K562 (cell line): ENCODE data around the gene KDM5A. TPM values are rescaled to one million over a fixed set of nuclear protein-coding genes. Genes with fewer than 3 reads are reported as not detected.

ENCODE experiments used
- ATAC-seq: fragments of 200-7000 bp; cut with Tn5 transposase; 3 replicates; pipeline ENCODE4 v1.9.1; 2020; ENCODE audit warnings: moderate library complexity
- BruUV-seq: library from RNA; stranded (reverse); fragments of 400-500 nt; replicated peaks from 2 replicates; lab custom pipeline; 2021; lab: Mats Ljungman, UMichigan
- CTCF ChIA-PET: fragments of 300-600 bp; formaldehyde crosslinking; extraction: SDS; loops from one replicate; lab custom pipeline; 2021; ENCODE audit warnings: low intra/inter-chr PET ratio; lab: Yijun Ruan, JAX
- POLR2A ChIA-PET: fragments of 300-600, 350-650 bp; sonication (Branson Sonifier 250); formaldehyde crosslinking; extraction: SDS; loops from one replicate; lab custom pipeline; 2021; ENCODE audit warnings: antibody characterized with exemption, inconsistent platforms; lab: Yijun Ruan, JAX
- DNase-seq, 4 experiments: peaks; one replicate each; pipeline versions ENCODE4 v3.0.0 to v3.0.0-alpha.2; 2011 to 2018; ENCODE audit warnings: low spot score in 3 of 4, mixed read lengths in 3 of 4; ENCODE audit errors: extremely low read depth in 1 of 4
- FAIRE-seq: peaks from 2 replicates; lab custom pipeline; 2011; peaks lifted over from hg19 to GRCh38; lab: Jason Lieb, UNC
- H2AFZ ChIP-seq: 2 replicates; pipeline ENCODE4 v1.6.0; 2011; ENCODE audit warnings: low read depth, low read length, control low read depth, inconsistent platforms
- H3K27ac ChIP-seq: fragments of 200-600 bp; 3 replicates; pipeline ENCODE4 v1.8.0; 2011; ENCODE audit warnings: low read depth, mild to moderate bottlenecking, control low read depth, inconsistent platforms, low read length, moderate library complexity, mixed read lengths; ENCODE audit errors: extremely low read depth
- H3K27me3 ChIP-seq, 2 experiments: fragments of 300-600 bp in 1 of 2; 2 replicates in 1 of 2; 3 replicates in 1 of 2; pipeline versions ENCODE4 v1.6.0 to v1.8.0; 2011; ENCODE audit warnings: inconsistent platforms in 2 of 2, low read length in 2 of 2, mild to moderate bottlenecking in 1 of 2, mixed read lengths in 1 of 2, moderate library complexity in 1 of 2; ENCODE audit not compliant: control insufficient read depth in 2 of 2, insufficient read depth in 2 of 2
- H3K36me3 ChIP-seq: fragments of 300-600 bp; 3 replicates; pipeline ENCODE4 v1.8.0; 2011; ENCODE audit warnings: mild to moderate bottlenecking, low read length, inconsistent platforms; ENCODE audit not compliant: control insufficient read depth, insufficient read depth
- H3K4me1 ChIP-seq, 2 experiments: fragments of 200-600 bp in 1 of 2; replicated peaks in 1 of 2; 2 replicates in 1 of 2; 3 replicates in 1 of 2; pipeline versions ENCODE4 v1.5.1 to v1.8.0; 2011; ENCODE audit warnings: inconsistent platforms in 2 of 2, low read length in 2 of 2, mild to moderate bottlenecking in 1 of 2, mixed read lengths in 1 of 2, moderate library complexity in 1 of 2; ENCODE audit not compliant: control insufficient read depth in 2 of 2, insufficient read depth in 2 of 2
- H3K4me2 ChIP-seq: 2 replicates; pipeline ENCODE4 v1.6.1; 2011; ENCODE audit warnings: low read length, control low read depth, inconsistent platforms, mixed read lengths; ENCODE audit not compliant: insufficient read depth
- H3K4me3 ChIP-seq: fragments of 200-600 bp; sonication (generic), shearing (Covaris generic); 2 replicates; pipeline ENCODE4 v1.5.1; 2016; ENCODE audit warnings: control low read depth, inconsistent platforms
- H3K79me2 ChIP-seq: fragments of 200-600 bp; 3 replicates; pipeline ENCODE4 v1.8.0; 2011; ENCODE audit warnings: low read length, inconsistent platforms; ENCODE audit not compliant: control insufficient read depth, insufficient read depth
- H3K9ac ChIP-seq, 2 experiments: 2 replicates each; pipeline versions ENCODE4 v1.6.0 to v1.6.1; 2011; ENCODE audit warnings: low read depth in 2 of 2, low read length in 2 of 2, control low read depth in 1 of 2, inconsistent platforms in 1 of 2, mild to moderate bottlenecking in 1 of 2, mixed read lengths in 1 of 2; ENCODE audit not compliant: insufficient read depth in 1 of 2
- H3K9me1 ChIP-seq: one replicate; pipeline ENCODE4 v1.6.0; 2011; ENCODE audit warnings: inconsistent platforms, mild to moderate bottlenecking, low read length, moderate library complexity; ENCODE audit not compliant: control insufficient read depth, insufficient read depth
- H3K9me3 ChIP-seq: replicated peaks from 2 replicates; pipeline ENCODE4 v1.5.1; 2011; ENCODE audit warnings: low read depth, low read length, inconsistent platforms; ENCODE audit not compliant: control insufficient read depth, insufficient read depth
- H4K20me1 ChIP-seq: replicated peaks from 2 replicates; pipeline ENCODE4 v1.6.1; 2011; ENCODE audit warnings: low read length, inconsistent platforms, mixed read lengths; ENCODE audit not compliant: control insufficient read depth, insufficient read depth
- CEBPB ChIP-seq: fragments of 450-650 bp; IDR thresholded peaks from 2 replicates; pipeline ENCODE4 v1.6.1; 2016; ENCODE audit warnings: missing genetic modification characterization, missing compliant biosample characterization
- CEBPG ChIP-seq, 3 experiments: fragments of 200-800 bp in 1 of 3; sonication (Bioruptor generic) in 1 of 3; sonication (generic) in 1 of 3; formaldehyde crosslinking in 1 of 3; IDR thresholded peaks in 2 of 3; conservative IDR thresholded peaks in 1 of 3; 2 replicates each; pipeline versions ENCODE4 v1.6.1 to v1.8.0; 2016 to 2022; ENCODE audit warnings: missing compliant biosample characterization in 2 of 3, missing genetic modification characterization in 2 of 3, mild to moderate bottlenecking in 1 of 3, missing genetic modification reagents in 1 of 3
- ZNF766 ChIP-seq: fragments of 200-800 bp; sonication (Bioruptor generic); conservative IDR thresholded peaks from 2 replicates; pipeline ENCODE4 v1.6.1; 2016; ENCODE audit warnings: missing genetic modification characterization, missing compliant biosample characterization
- WGBS: fragments of 100-300 bp; shearing (Covaris generic); methylation state at CpG from one replicate; pipeline ENCODE4 v1.1.6; 2016; ENCODE audit warnings: low coverage, mixed read lengths; ENCODE audit not compliant: insufficient coverage; ENCODE audit errors: missing lambda C conversion rate; 5-methylcytosine and 5-hydroxymethylcytosine counted together
- in situ Hi-C: fragments of 300-500 bp; cut with MboI; formaldehyde crosslinking; loops from 4 replicates; pipeline ENCODE4 v1.15.0; 2018; ENCODE audit warnings: inconsistent platforms, mixed read lengths
- intact Hi-C: fragments of 100-400 bp; cut with micrococcal nuclease; formaldehyde crosslinking; loops from 2 replicates; pipeline ENCODE4 v1.14.2; 2022
- polyA plus RNA-seq, 8 experiments: library from polyadenylated mRNA; depleted of rRNA in 4 of 8; stranded (reverse) in 5 of 8; unstranded in 3 of 8; fragments of >200 nt; fragmentation: Nextera tagmentation in 2 of 8; fragmentation: Illumina TruSeq in 1 of 8; extraction: Ambion mirVana in 2 of 8; extraction: Trizol in 1 of 8; gene quantifications; 2 replicates each; pipeline versions ENCODE4 v1.2.1 to v1.2.3, GENCODE V29; 2011 to 2014; ENCODE audit warnings: inconsistent platforms in 1 of 8, missing spikeins in 1 of 8
- total RNA-seq, 7 experiments: library from RNA; depleted of rRNA in 6 of 7; stranded (reverse); fragments of >200 nt in 6 of 7; fragmentation: Illumina TruSeq in 2 of 7; extraction: Trizol in 2 of 7; gene quantifications; 2 replicates each; pipeline versions ENCODE4 v1.2.1 to v1.2.3, GENCODE V29; 2011 to 2021; ENCODE audit warnings: low replicate concordance in 1 of 7
- TF ChIP-seq, protein P1 (sequence below): fragments of 450-650 bp; conservative IDR thresholded peaks from 2 replicates; pipeline ENCODE4 v1.6.1; 2016; ENCODE audit warnings: missing genetic modification characterization, low read depth, mild to moderate bottlenecking, missing compliant biosample characterization, moderate library complexity
- TF ChIP-seq, protein P2 (sequence below), 2 experiments: fragments of 200-800 bp in 1 of 2; sonication (Bioruptor generic) in 1 of 2; sonication (generic) in 1 of 2; formaldehyde crosslinking in 1 of 2; IDR thresholded peaks in 1 of 2; conservative IDR thresholded peaks in 1 of 2; 2 replicates each; pipeline versions ENCODE4 v1.5.0 to v1.6.1; 2016 to 2020; ENCODE audit warnings: missing compliant biosample characterization in 1 of 2, missing genetic modification characterization in 1 of 2, missing genetic modification reagents in 1 of 2

Gene KDM5A
- total and polyA plus RNA-seq, 9 of the 15 experiments (the other 6 are each of a cell fraction or from before 2014, with no cell fraction given) = 5.5 to 35.1 (median 13.1) TPM

DNA sequence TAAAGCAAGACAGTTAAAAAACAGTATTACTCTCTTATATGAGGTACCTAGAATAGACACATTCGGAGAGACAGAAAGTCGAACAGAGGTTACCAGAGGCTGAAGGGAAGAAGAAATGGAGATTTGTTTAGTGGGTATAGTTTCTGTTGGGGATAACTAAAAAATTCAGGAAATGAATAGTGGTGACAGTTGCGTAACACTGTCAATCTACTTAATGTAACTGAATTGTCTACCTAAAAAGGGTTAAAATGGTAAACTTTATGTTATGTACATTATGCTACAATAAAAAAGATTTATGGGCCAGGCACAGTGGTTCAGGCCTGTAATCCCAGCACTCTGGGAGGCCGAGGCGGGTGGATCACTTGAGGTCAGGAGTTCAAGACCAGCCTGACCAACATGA, 95.9 kb downstream of the KDM5A start:
- H3K4me3 ChIP-seq = no peak overlapping the region
- TF ChIP-seq ZNF766 (CRISPR knock-in tag) (no peak), CEBPG (CRISPR knock-in tag; IDR thresholded peaks at IDR 0.05) (no peak), CEBPG (tag; conservative IDR thresholded peaks at IDR 0.05 in 1 of 2, IDR thresholded peaks at IDR 0.05 in 1 of 2) (peak in 1 of 2 experiments; percentile 42; a peak in 1 of 4 replicates), CEBPB (tag) (peak; percentile 65)
- TF ChIP-seq, protein P1, sequence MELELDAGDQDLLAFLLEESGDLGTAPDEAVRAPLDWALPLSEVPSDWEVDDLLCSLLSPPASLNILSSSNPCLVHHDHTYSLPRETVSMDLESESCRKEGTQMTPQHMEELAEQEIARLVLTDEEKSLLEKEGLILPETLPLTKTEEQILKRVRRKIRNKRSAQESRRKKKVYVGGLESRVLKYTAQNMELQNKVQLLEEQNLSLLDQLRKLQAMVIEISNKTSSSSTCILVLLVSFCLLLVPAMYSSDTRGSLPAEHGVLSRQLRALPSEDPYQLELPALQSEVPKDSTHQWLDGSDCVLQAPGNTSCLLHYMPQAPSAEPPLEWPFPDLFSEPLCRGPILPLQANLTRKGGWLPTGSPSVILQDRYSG (tag) = no peak
- TF ChIP-seq, protein P2, sequence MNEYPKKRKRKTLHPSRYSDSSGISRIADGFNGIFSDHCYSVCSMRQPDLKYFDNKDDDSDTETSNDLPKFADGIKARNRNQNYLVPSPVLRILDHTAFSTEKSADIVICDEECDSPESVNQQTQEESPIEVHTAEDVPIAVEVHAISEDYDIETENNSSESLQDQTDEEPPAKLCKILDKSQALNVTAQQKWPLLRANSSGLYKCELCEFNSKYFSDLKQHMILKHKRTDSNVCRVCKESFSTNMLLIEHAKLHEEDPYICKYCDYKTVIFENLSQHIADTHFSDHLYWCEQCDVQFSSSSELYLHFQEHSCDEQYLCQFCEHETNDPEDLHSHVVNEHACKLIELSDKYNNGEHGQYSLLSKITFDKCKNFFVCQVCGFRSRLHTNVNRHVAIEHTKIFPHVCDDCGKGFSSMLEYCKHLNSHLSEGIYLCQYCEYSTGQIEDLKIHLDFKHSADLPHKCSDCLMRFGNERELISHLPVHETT (CRISPR knock-in tag; conservative IDR thresholded peaks at IDR 0.05 in 1 of 2, IDR thresholded peaks at IDR 0.05 in 1 of 2) = no peak
- TF ChIP-seq, all 486 proteins: peak for 2
- Histone ChIP-seq H3K27me3 (no peaks in the 10 kb centered on the region), H3K9ac (no peak overlapping the region), H3K9me1 (no peaks in the 10 kb centered on the region), H2AFZ (no peak overlapping the region), H3K9me3 (no peaks in the 10 kb centered on the region), H3K4me2 (no peak overlapping the region), H3K4me1 (no peaks in the 10 kb centered on the region), H3K36me3 (peaks cover 42% of the 10 kb centered on the region; the same call in 2 of the 3 replicates), H4K20me1 (no peaks in the 10 kb centered on the region), H3K27ac (no peak overlapping the region), H3K79me2 (no peaks in the 10 kb centered on the region)
- ATAC-seq (no peak), FAIRE-seq (no peak), DNase-seq (no peak)
- intact Hi-C loops = no loop called here
- in situ Hi-C loops = no loop called here
- POLR2A ChIA-PET = no interaction called here
- CTCF ChIA-PET = no interaction called here
- 97% methylated on average over 5 of the region's 5 CpGs for WGBS
- BruUV-seq = no TSS peak
